GM19467 (cell line): Measurements from ENCODE around the gene SLC45A3.

Source experiments
- ATAC-seq: cut with Tn5 transposase; IDR thresholded peaks from one replicate; pipeline ENCODE4 v1.9.1; 2021; ENCODE audit warnings: mild to moderate bottlenecking, moderate library complexity; ENCODE audit not compliant: unreplicated experiment

SLC45A3 gene

GRCh38 chr1:205610901-205611466 lies 69.3 kb downstream of the SLC45A3 start:
- ATAC-seq: no peak

GRCh38 chr1:205610036-205610435 lies 70.3 kb downstream of the SLC45A3 start:
- ATAC-seq: no peak
